Thyroid gland (tissue), 4 donors: ENCODE data around the gene DCP2. TPM values are rescaled to one million over a fixed set of nuclear protein-coding genes. Genes with fewer than 3 reads are reported as not detected.

Source experiments
- DNase-seq, 2 donors: peaks; one replicate each; pipeline ENCODE4 v3.0.0-alpha.2; 2019
- H3K27ac ChIP-seq, 3 donors: fragments of 200-600 bp; sonication (generic); 1 replicate in 2 of 3; 2 replicates in 1 of 3; pipeline ENCODE4 v1.5.1; 2016 to 2019; ENCODE audit warnings: mild to moderate bottlenecking in 1 of 3, moderate library complexity in 1 of 3
- H3K27me3 ChIP-seq: fragments of 200-600 bp; sonication (generic); one replicate; pipeline ENCODE4 v1.5.1; 2019
- H3K36me3 ChIP-seq, 2 donors: fragments of 200-600 bp; sonication (generic); one replicate each; pipeline ENCODE4 v1.5.1; 2016 to 2019
- H3K4me1 ChIP-seq, 2 donors: fragments of 200-600 bp; sonication (generic); one replicate each; pipeline ENCODE4 v1.5.1; 2017 to 2019
- H3K4me3 ChIP-seq, 3 donors: fragments of 200-600 bp; sonication (generic); replicated peaks in 1 of 3; 1 replicate in 2 of 3; 2 replicates in 1 of 3; pipeline ENCODE4 v1.5.1; 2016; ENCODE audit warnings: mild to moderate bottlenecking in 1 of 3
- H3K9me3 ChIP-seq: fragments of 200-600 bp; sonication (generic); one replicate; pipeline ENCODE4 v1.5.1; 2017
- POLR2A ChIP-seq, 2 donors: fragments of 450-650 bp; IDR thresholded peaks; one replicate each; pipeline ENCODE4 v1.6.1; 2017; ENCODE audit warnings: antibody characterized with exemption in 2 of 2, mild to moderate bottlenecking in 2 of 2, moderate library complexity in 1 of 2
- WGBS, 2 donors: methylation state at CpG; one replicate each; pipeline ENCODE4 v1.1.5; 2017; 5-methylcytosine and 5-hydroxymethylcytosine counted together
- intact Hi-C: fragments of 100-400 bp; cut with DNase I; formaldehyde crosslinking; loops from one replicate; pipeline ENCODE4 v1.15.1; 2023
- total RNA-seq, 4 donors: library from RNA; depleted of rRNA; stranded (reverse); fragments of >200 nt; gene quantifications; one replicate each; pipeline ENCODE4 v1.2.3, GENCODE V29; 2016
- TF ChIP-seq, protein P1 (sequence below), 6 experiments: fragments of 200-600 bp in 3 of 6; fragments of 450-650 bp in 3 of 6; sonication (generic) in 3 of 6; IDR thresholded peaks; one replicate each; pipeline ENCODE4 v1.5.1; 2016 to 2019; ENCODE audit warnings: antibody characterized with exemption in 6 of 6, mild to moderate bottlenecking in 2 of 6, inconsistent platforms in 1 of 6, moderate library complexity in 1 of 6

The DCP2 gene
- total RNA-seq, 4 donors from 2014 or later, result 26.2 to 34.5 (median 27.5) TPM

DNA sequence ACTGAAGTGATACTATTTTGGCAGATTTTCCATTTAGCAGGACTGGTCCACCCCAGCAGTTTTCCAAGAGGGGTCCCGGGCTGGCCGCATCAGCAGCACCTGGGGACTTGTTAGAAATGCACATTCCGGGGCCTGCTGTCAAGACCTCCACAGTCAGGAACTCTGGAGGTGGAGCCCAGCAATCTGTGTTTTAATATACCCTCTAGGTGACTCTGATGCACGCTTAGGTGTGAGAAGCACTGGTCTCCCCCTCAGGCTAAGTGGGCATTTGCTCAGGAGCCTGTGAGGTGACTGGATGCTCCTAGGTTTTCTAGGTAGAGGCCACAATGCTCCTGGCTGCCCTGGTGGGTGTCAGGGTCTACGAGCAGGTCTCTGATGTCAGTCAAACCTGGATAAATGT, 81.7 kb downstream of the DCP2 start:
- Histone ChIP-seq H3K27me3 (no peaks in the 10 kb centered on the region), H3K4me3 (no peak overlapping the region), H3K4me1 (peaks cover 0 to 22% of the 10 kb centered on the region in 2 donors), H3K9me3 (no peaks in the 10 kb centered on the region), H3K27ac (no peak overlapping the region), H3K36me3 (no peaks in the 10 kb centered on the region)
- intact Hi-C loops, result loop anchor here (10.0 kb wide), 1 partner anchor 267 kb away; no protein-coding TSS in a partner anchor
- DNase-seq, result no peak
- TF ChIP-seq, protein P1, sequence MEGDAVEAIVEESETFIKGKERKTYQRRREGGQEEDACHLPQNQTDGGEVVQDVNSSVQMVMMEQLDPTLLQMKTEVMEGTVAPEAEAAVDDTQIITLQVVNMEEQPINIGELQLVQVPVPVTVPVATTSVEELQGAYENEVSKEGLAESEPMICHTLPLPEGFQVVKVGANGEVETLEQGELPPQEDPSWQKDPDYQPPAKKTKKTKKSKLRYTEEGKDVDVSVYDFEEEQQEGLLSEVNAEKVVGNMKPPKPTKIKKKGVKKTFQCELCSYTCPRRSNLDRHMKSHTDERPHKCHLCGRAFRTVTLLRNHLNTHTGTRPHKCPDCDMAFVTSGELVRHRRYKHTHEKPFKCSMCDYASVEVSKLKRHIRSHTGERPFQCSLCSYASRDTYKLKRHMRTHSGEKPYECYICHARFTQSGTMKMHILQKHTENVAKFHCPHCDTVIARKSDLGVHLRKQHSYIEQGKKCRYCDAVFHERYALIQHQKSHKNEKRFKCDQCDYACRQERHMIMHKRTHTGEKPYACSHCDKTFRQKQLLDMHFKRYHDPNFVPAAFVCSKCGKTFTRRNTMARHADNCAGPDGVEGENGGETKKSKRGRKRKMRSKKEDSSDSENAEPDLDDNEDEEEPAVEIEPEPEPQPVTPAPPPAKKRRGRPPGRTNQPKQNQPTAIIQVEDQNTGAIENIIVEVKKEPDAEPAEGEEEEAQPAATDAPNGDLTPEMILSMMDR (IDR thresholded peaks at IDR 0.05), result no peak
- no peak for TF ChIP-seq POLR2A (IDR thresholded peaks at IDR 0.05)
- 92 to 94% methylated on average over 5 of the region's 5 CpGs for WGBS, 2 donors

DNA sequence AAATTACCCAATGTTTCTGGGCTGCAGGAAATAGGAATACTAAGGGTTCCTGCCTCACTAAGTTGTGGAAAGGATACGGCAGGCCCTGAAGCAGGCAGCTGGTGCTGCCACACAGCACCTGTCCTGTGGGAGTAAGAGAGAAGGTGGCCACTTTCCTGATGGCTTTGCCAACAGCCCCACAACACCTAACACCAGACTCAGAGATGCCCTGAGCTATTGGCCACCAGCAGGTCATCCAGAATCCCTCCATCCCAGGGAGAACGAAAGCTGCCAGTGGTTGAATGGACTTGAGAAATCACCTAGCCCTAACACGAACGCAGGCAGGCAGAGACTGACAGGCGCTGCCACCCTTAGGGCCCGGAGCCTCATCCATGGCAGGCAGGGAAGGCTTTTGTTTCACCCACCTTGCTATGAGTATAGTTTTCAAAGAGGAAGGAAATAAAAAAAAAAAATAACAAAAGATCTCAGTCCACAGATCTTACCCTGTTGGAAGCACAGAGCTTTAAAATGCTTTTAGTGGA, 82.2 kb downstream of the DCP2 start:
- Histone ChIP-seq H3K4me1 (peaks cover 0 to 27% of the 10 kb centered on the region in 2 donors), H3K4me3 (no peak overlapping the region), H3K36me3 (no peaks in the 10 kb centered on the region), H3K27me3 (no peaks in the 10 kb centered on the region), H3K9me3 (no peaks in the 10 kb centered on the region), H3K27ac (no peak overlapping the region)
- intact Hi-C loops, result loop anchor here (10.0 kb wide), 1 partner anchor 266 kb away; no protein-coding TSS in a partner anchor
- 81 to 89% methylated on average over 6 of the region's 6 CpGs for WGBS, 2 donors
- no peak for DNase-seq
- TF ChIP-seq, protein P1 (IDR thresholded peaks at IDR 0.05), result no peak
- no peak for TF ChIP-seq POLR2A (IDR thresholded peaks at IDR 0.05)

DNA sequence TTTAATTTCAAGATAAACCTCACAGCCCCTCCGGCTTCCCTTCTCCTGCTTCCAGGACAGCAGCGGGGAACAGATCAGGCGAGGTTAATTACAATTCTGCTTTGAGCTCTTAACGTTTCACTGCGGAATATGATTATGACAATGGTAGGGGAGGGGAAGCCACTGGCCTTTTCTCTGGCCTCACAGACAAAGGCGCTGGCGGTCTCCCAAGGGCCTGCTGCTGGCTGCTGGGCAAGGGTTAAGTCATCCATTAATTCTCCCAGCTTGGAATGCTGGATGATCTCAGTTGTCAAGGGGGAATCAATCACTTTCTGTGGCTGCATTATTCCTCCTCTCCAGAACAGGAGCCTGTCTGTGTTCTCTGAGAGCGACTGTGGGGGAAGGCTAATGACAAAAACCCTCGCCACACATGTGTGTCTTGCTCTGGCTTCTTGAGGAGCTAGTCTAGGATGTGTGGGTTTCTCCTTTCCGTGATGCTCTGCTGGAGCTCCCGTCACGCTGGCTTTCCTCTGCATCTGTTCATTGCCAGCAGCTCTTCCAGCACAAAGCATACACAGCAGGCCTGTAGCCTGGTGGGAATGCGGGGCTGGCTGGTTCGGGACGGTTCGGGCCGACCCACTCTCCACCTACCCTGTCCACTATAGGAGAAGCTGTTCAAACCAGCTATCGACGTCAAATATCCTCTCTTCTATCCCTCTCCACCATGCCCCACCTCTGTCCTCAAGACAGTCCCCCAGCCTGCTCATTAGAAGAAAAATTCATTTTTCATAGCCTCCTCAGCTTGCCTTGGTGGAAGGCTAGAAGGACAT, 82.8 kb downstream of the DCP2 start:
- H3K4me1 ChIP-seq, result peaks cover 0 to 33% of the 10 kb centered on the region in 2 donors
- no peak overlapping the region for H3K27ac ChIP-seq
- TF ChIP-seq, protein P1 (IDR thresholded peaks at IDR 0.05), result no peak
- TF ChIP-seq POLR2A (IDR thresholded peaks at IDR 0.05), result no peak
- H3K36me3 ChIP-seq, result no peaks in the 10 kb centered on the region
- H3K9me3 ChIP-seq, result no peaks in the 10 kb centered on the region
- no peaks in the 10 kb centered on the region for H3K27me3 ChIP-seq
- intact Hi-C loops, result loop anchor here (10.0 kb wide), 1 partner anchor 265 kb away; no protein-coding TSS in a partner anchor
- 83 to 86% methylated on average over 19 of the region's 19 CpGs for whole genome bisulfite sequencing, 2 donors
- no peak for DNase-seq
- H3K4me3 ChIP-seq, result no peak overlapping the region

DNA sequence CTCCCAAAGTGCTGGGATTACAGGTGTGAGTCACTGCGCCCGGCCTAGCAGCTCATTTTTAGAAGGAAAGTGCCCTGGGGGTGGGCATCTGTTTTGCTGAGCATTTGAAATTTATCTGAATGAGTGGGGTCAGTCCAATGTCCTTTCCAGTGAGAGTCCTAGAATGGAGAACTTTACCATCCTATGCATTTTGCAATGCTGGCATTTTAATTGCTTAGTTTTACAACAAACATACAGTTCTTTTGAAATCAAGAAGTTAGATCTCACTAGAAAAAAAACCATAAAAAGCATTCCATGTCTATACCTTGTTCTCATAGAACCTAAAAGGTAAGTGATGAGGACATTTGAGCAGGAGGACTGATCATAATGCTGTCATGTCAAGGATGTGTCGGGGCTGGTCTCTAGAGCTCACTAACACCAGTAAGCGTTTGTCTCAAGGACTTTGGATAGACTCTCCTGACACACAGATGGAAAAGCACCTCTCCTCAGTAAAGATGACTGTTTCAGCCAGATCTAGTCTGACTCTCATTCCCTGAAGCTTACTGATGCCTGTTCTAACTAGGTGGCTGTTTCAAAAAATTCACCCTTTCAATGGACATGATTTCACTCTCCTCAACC, 83.9 kb downstream of the DCP2 start:
- WGBS, 2 donors, result 93 to 98% methylated on average over 4 of the region's 4 CpGs
- no peak for TF ChIP-seq POLR2A (IDR thresholded peaks at IDR 0.05)
- TF ChIP-seq, protein P1 (IDR thresholded peaks at IDR 0.05), result no peak

More for the DNA sequence above, 83.9 kb downstream of the DCP2 start:
- H3K9me3 ChIP-seq, result no peaks in the 10 kb centered on the region
- peaks cover 0 to 42% of the 10 kb centered on the region in 2 donors for H3K4me1 ChIP-seq
- H3K27ac ChIP-seq, result no peak overlapping the region
- H3K4me3 ChIP-seq, result no peak overlapping the region
- intact Hi-C loops, result no loop called here
- no peak for DNase-seq
- no peaks in the 10 kb centered on the region for H3K27me3 ChIP-seq
- no peaks in the 10 kb centered on the region for H3K36me3 ChIP-seq
